H7 (cell line): ENCODE measurements around the gene TBX3. TPM values are rescaled to one million over a fixed set of nuclear protein-coding genes. Genes with fewer than 3 reads are reported as not detected.

ENCODE experiments used
- DNase-seq: peaks from one replicate; pipeline ENCODE4 v3.0.0; 2012
- H3K27me3 ChIP-seq: 2 replicates; pipeline ENCODE4 v1.6.0; 2011; ENCODE audit warnings: mild to moderate bottlenecking, low read length; ENCODE audit not compliant: control insufficient read depth, insufficient read depth
- H3K36me3 ChIP-seq: replicated peaks from 2 replicates; pipeline ENCODE4 v1.5.1; 2011; ENCODE audit warnings: low read length; ENCODE audit not compliant: control insufficient read depth, insufficient read depth
- H3K4me3 ChIP-seq: 2 replicates; pipeline ENCODE4 v1.5.1; 2011; ENCODE audit warnings: low read depth, mild to moderate bottlenecking, control low read depth, low read length, moderate library complexity; ENCODE audit not compliant: insufficient read depth
- total RNA-seq: library from RNA; depleted of rRNA; stranded (reverse); fragments of >200 nt; shearing (Covaris generic); gene quantifications from 2 replicates; pipeline ENCODE4 v1.2.3, GENCODE V29; 2014

The TBX3 gene
- total RNA-seq, 1 experiment from 2014 or later, result 0.94 TPM

- H3K36me3 ChIP-seq, result no peaks in the 10 kb centered on the region
- peak; percentile 22 for DNase-seq
- H3K4me3 ChIP-seq, result no peak overlapping the region
- H3K27me3 ChIP-seq, result peaks cover 91% of the 10 kb centered on the region
These were observed 2.7 kb downstream of the TBX3 start for GRCh38 chr12:114681116-114681871.

DNA sequence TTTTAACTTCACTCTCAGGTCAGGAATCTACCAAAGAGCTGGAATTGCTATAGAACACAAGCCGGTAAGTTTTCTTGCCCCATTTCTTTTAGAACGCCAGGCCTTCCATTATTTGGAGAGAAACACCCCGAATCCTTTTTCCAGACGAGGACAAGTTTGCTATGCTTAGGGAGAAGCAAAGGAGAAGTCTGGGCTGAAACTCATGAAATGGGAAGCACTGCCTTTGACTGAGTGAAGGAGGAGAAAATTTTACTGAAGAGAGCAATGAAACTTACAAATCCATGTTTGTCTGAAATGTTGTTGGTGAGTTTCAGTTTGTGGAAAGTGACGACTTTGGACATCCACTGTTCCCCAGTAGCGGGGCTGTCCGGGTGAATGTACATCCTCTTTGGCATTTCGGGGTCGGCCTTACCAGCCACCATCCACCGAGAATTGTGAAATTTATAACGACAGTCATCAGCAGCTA lies 3.3 kb downstream of the TBX3 start:
- Histone ChIP-seq H3K27me3 (peaks cover 91% of the 10 kb centered on the region), H3K36me3 (no peaks in the 10 kb centered on the region), H3K4me3 (no peak overlapping the region)
- no peak for DNase-seq

GRCh38 chr12:114679942-114680341 lies 4.0 kb downstream of the TBX3 start:
- Histone ChIP-seq H3K36me3 (no peaks in the 10 kb centered on the region), H3K27me3 (peaks cover 91% of the 10 kb centered on the region), H3K4me3 (no peak overlapping the region)
- no peak for DNase-seq

- Histone ChIP-seq H3K36me3 (no peaks in the 10 kb centered on the region), H3K27me3 (peaks cover 91% of the 10 kb centered on the region), H3K4me3 (no peak overlapping the region)
- DNase-seq, result no peak
These were observed 4.5 kb downstream of the TBX3 start for GRCh38 chr12:114679452-114679875.

GRCh38 chr12:114678718-114679117 lies 5.3 kb downstream of the TBX3 start:
- Histone ChIP-seq H3K36me3 (no peaks in the 10 kb centered on the region), H3K27me3 (peaks cover 99% of the 10 kb centered on the region), H3K4me3 (no peak overlapping the region)
- no peak for DNase-seq

DNA sequence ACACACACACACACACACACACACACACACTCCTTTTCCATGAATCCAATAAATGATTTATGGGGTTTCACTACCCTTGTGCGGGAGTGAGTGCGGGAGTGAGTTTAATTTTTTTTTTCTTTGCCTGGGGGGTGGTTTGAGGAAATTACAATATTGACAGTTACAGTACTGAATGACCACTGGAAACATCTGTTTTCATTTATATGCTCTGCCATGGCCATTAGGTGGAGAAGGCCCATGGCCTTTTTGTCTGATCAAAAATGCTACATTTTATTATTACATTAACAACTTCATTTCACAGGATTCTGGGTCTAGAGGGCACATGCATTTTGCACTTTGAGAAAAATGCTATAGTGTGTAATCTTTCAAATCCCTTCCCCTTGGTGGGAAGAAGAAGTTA lies 5.9 kb downstream of the TBX3 start:
- Histone ChIP-seq H3K27me3 (peaks cover 100% of the 10 kb centered on the region), H3K36me3 (no peaks in the 10 kb centered on the region), H3K4me3 (no peak overlapping the region)
- DNase-seq, result no peak

- Histone ChIP-seq H3K4me3 (no peak overlapping the region), H3K36me3 (no peaks in the 10 kb centered on the region), H3K27me3 (peaks cover 99% of the 10 kb centered on the region)
- DNase-seq, result no peak
These were observed 7.7 kb downstream of the TBX3 start for GRCh38 chr12:114676142-114676741.

- Histone ChIP-seq H3K27me3 (peaks cover 99% of the 10 kb centered on the region), H3K36me3 (no peaks in the 10 kb centered on the region), H3K4me3 (peak overlapping the region; percentile 7; the same call in 1 of the 2 replicates)
- peak; percentile 82 for DNase-seq
These were observed 9.5 kb downstream of the TBX3 start for GRCh38 chr12:114674251-114675047.

DNA sequence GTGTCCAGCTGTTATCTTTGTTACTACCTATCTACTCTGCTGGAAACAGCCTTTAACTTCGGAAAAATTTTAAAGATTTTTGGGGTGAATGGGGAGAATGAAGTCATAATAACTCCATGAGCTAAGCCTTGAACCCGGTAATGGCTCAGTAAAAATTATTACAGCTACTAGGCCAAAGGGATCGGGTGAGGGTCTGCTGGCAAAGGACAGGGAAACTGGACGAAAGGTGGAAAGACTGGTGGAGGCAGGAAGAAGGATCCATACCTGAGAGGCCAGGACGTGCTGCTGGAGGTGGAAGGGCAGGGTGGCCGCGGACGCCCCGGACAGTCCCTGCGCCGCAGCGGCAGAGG lies 10.1 kb downstream of the TBX3 start:
- no peak overlapping the region for H3K4me3 ChIP-seq
- no peaks in the 10 kb centered on the region for H3K36me3 ChIP-seq
- DNase-seq, result no peak
- H3K27me3 ChIP-seq, result peaks cover 99% of the 10 kb centered on the region

- H3K36me3 ChIP-seq, result no peaks in the 10 kb centered on the region
- no peak overlapping the region for H3K4me3 ChIP-seq
- H3K27me3 ChIP-seq, result peaks cover 97% of the 10 kb centered on the region
- peak; percentile 82 for DNase-seq
These were observed 10.7 kb downstream of the TBX3 start for GRCh38 chr12:114673169-114673833.

DNA sequence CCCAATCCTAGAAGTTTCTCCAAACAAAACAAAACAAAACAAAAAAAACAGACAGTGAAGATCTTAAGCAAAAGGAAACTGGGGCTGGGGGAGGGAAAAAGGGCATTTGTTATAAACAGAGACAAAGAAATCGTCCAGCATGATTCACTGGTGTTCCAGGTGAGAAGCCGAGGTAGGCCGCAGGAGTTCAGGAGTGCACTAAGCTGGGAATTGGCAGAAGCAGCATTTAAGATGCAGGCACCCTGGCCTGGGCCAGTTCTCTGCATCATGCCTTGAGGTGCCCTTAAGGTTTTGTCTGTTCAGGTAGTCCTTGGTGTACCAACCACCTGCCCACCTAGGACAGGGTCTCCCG lies 11.2 kb downstream of the TBX3 start:
- no peak for DNase-seq
- Histone ChIP-seq H3K36me3 (no peaks in the 10 kb centered on the region), H3K4me3 (no peak overlapping the region), H3K27me3 (peaks cover 95% of the 10 kb centered on the region)

DNA sequence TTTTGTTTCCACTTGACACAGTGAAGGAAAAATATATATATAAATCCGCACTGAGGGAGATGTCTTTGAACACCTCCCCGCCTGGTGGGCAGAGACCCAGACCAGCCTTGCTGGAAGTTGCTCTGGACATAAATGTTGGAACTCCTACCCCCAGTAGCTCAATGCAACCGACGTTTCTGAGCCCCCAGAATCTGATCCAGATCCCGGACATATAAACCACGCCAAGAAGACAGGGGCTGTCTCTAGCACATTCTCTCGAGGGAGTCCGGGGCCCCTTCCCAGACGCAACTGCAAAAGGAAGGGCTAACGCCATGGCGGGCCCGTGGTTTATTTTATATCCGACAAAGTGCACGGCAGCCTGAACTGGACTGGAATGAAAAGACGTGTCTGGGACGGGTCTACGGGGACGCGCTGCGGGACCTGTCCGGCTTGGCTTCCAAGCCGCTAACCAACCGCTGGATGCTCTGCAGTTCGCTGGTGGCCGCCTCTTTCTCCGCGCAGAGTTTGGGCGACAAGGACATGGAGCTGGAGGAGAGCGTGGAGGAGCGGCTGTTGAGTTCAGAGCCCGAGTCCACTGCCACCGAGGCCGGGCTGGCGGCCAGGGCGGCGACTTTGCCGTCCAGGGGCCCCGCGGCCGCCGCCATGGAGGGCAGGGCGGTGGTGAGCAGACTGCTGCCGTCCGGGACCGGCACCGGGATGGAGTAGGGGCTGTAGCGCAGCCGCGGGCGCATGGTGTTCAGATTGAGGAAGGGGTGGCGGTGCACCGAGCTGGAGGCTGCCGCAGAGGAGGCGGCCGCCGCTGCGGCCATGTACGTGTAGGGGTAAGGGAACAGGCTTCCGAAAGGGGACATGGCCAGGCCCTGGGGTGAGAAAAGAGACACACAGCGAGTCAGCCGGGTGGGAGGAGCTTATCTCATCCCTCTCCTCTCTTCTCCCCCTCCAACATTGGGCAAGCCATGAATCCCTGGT lies 12.2 kb downstream of the TBX3 start:
- DNase-seq, result peak; percentile 84
- H3K36me3 ChIP-seq, result no peaks in the 10 kb centered on the region
- H3K4me3 ChIP-seq, result no peak overlapping the region; the same call in 1 of the 2 replicates
- peaks cover 95% of the 10 kb centered on the region for H3K27me3 ChIP-seq

DNA sequence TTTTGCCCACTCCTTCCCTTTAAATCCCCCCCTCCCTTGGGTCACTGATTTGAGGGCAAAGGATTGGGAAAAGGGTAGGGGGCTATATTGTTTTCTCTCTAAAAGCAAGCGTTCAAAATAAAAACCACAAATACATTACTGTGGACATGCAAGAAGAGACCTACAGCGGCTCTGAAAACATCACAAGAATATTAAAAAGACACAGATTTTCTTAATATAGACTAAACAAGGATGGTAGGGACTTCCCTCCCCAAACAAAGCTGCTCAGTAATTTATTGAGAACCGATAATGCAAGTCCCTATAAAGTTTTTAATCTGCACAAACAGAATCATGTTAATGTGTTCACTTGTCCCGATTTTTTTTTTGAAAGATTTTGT lies 12.9 kb downstream of the TBX3 start:
- peaks cover 95% of the 10 kb centered on the region for H3K27me3 ChIP-seq
- no peak overlapping the region for H3K4me3 ChIP-seq
- H3K36me3 ChIP-seq, result no peaks in the 10 kb centered on the region
- no peak for DNase-seq
